ENCODE data around the gene FGD4.
A peak's percentile ranks its signal among the peaks of the same experiment; 100 is the strongest.
"Not testable (repeated sequence)": the region's sequence is repeated elsewhere in the genome, so short reads cannot be mapped to it uniquely, and the experiment has no call there.

The FGD4 gene

DNA sequence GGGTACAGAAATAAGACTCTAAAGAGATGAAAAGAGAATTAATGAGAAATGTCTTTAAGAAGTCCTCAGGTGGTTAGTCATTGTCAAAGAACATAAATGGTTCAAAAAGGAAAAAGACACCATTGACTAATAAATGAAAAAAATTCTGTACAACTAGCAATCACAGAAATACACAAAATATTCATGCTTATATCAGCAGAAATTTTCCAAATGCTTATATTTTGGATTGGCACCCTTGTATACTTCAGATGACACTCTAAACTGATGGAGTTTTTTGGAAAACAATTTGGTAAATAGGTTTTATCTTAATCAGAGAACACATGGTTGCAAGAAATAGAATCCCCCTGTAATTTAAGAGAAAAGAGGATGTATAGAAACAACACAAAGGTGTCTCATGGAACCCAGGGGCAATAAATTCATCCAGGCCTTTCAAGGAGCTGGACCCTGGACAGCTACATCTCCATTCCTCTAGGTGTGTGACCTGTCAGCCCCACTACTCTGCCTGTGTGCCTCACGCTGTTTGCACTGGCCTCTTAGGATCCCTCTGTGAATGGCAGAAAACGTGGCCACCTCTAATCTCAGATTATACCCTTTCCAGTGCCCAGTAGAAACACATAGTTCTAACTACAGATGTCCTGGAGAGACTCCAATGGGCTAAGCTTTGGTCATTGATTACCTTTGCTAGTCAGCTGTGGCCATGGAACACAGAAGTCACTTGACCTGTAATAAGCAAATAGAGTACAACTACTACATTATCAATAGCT, 110.2 kb downstream of the FGD4 start:
- H3K4me3 ChIP-seq, result no peak overlapping the region
- H3K27ac ChIP-seq, result no peak overlapping the region

DNA sequence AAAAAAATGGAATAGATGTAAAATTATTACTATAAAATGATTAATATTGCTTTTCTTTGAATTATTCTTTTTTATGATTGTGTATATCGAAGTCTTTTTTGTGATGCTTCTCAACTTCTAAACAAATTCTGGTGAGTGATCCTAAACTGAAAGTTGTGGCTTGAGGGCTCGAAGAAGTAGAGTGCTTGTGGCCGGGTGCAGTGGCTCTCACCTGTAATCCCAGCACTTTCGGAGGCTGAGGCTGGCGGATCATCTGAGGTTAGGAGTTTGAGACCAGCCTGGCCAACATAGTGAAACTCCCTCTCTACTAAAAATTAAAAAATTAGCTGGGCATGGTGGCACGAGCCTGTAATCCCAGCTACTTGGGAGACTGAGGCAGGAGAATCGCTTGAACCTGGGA, 112.6 kb downstream of the FGD4 start:
- H3K4me3 ChIP-seq, H3K27ac ChIP-seq: not testable (repeated sequence)

DNA sequence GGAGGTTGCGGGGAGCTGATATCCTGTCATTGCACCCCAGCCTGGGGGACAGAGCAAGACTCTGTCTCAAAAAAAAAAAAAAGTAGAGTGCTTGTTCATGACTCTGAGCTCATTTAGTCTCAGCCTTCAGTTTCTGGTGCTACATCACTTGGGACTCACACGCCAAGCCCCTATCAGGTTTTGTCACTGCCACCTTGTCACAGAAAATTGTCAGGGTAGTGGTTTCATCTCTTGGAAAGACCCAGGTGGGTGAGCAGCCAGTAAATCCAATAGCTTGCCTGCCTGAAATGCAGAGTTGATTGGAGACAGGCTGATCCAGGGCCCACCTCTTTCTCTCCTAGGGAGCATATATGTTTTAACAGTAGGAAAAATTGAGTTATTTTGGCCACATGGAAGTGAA, 113.0 kb downstream of the FGD4 start:
- H3K27ac ChIP-seq, result no peak overlapping the region
- no peak overlapping the region for H3K4me3 ChIP-seq

DNA sequence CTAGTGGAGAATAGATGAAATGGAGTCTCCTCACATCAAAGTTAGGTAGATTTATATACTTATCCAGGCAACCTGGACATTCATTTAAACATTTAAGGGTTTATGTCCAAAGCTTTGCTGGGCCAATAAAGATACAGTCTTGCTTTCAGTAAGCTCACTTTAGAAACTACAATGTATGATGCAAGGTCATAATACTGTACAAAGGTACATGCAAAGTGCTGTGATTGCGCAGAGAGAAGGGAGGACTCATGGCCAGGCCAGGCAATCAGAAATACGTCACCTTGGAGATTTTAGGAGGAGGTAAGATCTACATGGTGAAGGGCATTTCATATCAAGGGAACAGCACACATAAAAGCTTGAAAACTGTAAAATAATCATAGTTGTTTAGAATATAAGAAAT, 113.6 kb downstream of the FGD4 start:
- no peak overlapping the region for H3K4me3 ChIP-seq
- no peak overlapping the region for H3K27ac ChIP-seq

DNA sequence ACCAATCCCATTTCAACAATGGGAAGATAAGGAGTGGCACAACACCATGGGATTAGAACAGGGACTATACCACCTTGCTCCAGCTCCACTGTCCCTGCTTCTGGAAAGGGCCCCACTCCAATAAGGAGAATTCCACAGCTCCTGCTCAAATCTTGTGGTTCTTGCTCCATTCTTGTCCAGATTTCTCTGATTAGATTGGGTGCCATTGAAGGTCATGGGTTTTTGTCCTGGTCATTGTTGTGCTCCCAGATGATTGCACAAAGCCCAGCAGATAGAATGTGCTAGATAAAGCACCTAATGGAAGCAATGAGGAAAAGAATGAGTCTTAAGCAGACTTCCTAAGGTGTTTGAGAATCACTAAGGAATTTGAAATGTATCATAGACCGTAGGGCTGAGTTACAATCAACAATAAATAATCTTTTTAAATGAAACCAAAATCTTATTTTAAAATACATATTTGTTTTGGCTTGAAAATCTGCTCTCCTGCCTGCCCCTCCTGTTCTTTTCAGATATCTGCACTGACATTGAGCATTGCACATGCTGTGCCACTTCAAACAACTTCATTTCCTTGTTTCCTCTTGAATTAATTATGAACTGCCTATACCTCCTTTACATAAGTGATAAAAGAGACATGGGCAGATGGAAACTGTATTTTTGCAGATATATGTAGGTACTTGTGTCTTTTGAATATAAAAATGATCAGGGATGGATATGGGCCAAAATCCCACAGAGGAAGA, 115.9 kb downstream of the FGD4 start:
- Histone ChIP-seq H3K27ac (no peak overlapping the region), H3K4me3 (no peak overlapping the region)

DNA sequence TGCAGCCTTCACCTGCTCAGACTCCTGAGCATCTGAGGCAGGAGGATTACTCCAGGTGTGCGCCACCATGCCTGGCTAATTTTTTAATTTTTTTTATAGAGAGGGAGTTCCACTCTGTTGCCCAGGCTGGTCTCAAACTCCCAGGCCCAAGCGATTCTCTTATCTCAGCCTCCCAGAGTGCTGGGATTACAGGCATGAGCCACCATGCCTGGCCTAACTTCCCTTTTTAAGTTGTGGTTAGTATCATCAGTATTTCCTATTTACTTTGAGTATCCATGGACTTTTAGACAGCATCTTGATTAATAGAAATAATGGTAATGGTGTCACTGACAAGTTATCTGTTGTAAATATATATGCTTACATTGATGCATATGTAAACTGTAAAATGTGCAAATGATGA, 116.9 kb downstream of the FGD4 start:
- H3K27ac ChIP-seq, result no peak overlapping the region
- no peak overlapping the region for H3K4me3 ChIP-seq

DNA sequence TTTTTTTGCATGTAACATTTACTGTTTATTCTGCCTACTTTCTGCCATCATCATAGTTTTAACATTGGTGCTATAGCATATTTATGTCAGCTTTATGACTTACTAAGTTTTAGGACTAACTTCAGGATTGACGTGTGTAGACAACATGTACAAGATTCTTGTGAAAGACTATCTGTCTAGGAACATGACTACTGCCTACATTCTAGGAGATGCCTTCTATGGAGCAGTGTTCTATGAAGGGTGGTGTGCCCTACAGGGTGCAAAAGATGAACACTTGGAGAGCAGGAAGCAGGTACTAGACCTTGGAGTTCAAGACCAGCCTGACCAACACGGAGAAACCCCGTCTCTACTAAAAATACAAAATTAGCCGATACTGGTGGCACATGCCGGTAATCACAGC, 118.6 kb downstream of the FGD4 start:
- Histone ChIP-seq H3K4me3 (no peak overlapping the region), H3K27ac (no peak overlapping the region)

DNA sequence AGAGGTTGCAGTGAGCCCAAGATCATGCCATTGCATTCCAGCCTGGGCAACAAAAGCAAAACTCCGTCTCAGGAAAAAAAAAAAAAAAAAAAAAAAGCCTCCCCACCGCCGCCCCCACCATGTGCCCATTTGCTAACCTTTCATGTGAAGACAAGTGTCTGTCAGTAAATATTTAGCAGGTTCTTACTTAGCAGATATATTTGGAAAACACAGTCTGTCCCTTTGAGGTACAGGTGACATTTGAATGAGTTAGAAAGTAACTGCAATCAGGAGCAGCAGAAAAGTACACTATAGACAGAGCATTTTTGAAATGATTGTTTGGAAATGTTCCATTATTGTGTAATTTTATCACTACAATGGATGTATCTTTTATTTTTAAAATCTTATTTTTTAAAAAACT, 119.7 kb downstream of the FGD4 start:
- Histone ChIP-seq H3K27ac (no peak overlapping the region), H3K4me3 (no peak overlapping the region)

DNA sequence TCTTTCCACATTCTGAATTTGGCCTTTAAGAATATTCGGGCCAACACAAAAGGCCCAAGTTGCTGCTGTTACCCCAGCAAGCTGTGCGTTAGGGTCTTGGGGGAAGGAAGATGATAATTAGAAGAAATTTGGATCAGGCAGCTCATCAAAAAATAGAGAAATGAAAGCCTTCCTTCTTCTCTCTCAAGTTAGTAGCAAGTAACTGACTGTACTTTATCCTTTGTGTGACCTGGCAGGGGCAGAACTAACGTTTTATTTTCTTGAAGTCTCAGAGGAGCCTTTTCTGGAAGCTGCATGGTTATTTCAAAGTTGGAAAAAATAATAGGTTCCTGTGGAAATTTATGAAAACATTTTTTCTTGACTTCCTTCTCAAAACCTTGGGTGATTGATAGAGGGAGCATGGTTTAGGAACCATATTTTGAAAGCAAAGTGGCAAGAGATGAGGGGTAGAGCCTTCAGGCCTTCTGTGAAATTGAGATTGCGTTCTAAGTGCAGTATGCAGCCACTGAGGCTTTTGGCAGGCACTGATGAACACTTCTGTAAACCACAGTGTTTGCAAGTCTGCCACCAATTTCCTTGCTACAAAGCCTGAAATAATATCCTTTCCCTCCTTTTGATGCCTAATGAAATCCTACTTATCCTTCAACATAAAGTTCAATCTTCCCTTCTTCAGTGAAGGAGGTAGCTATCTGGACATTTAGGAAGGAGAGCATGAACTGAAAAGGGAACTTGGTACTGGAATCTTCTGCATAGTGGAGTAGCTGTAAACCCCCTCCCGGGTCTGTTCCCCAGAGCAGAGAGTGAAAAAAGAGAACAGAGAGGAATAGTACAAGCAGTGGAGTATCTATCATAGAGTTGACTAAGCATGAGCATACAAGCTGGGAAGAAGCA, 123.2 kb downstream of the FGD4 start:
- Histone ChIP-seq H3K4me3 (no peak overlapping the region), H3K27ac (peak overlapping the region in 19 of 21 experiments; percentile 1 to 81 (median 68))

DNA sequence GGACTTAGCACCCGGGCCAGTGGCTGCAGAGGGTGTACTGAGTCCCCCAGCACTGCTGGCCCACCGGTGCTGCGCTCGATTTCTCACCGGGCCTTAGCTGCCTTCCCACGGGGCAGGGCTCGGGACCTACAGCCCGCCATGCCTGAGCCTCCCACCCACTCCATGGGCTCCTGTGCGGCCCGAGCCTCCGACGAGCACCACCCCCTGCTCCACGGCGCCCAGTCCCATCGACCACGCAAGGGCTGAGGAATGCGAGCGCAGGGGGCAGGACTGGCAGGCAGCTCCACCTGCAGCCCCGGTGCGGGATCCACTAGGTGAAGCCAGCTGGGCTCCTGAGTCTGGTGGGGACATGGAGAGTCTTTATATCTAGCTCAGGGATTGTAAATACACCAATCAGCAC, 126.4 kb downstream of the FGD4 start:
- not testable (repeated sequence) for H3K4me3 ChIP-seq, H3K27ac ChIP-seq

DNA sequence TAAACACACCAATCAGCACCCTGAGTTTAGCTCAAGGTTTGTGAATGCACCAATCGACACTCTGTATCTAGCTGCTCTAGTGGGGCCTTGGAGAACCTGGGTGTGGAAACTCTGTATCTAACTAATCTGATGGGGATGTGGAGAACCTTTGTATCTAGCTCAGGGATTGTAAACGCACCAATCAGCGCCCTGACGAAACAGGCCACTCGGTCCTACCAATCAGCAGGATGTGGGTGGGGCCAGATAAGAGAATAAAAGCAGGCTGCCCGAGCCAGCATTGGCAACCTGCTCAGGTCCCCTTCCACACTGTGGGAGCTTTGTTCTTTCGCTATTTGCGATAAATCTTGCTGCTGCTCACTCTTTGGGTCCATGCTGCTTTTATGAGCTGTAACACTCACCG, 127.0 kb downstream of the FGD4 start:
- H3K4me3 ChIP-seq, H3K27ac ChIP-seq: not testable (repeated sequence)

DNA sequence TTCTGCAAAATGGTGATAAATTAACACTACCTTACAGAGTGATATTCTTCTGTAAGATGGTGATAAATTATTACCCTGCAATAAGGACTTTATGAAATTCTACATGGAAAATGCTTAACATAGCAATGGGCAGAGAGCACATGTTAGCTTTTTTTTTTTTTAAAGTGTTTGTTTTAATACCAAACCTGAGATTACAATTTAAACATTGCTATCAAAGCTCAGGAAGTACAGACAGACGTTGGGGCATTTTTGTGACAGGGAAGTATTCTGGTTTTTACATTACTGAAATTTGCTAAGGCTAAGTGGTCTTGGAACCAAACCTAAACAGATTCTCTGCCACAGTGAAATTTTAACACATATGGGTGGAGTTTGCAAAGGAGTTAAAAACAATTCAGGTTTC, 133.1 kb downstream of the FGD4 start:
- no peak overlapping the region for H3K4me3 ChIP-seq
- no peak overlapping the region for H3K27ac ChIP-seq

DNA sequence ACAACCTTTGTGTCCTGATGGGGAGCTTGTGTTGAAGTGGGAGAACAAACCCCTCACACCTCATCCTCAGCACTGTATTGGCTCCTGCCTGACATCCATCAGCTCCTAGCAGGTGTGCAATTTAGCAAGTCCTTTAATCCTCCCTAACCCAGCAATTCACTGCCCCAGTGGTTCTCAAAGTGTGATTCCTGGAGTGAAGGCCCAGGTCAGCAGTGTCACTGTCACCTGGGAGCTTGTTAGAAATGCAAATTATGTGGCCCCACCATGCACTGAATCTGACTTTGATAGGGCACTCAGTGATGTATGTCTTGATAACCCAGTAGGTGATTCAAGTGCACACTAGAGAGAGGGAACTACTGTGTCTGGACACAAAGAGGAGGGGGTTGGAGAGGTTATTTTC, 133.6 kb downstream of the FGD4 start:
- peak overlapping the region in 4 of 21 experiments; percentile 35 to 80 (median 38) for H3K27ac ChIP-seq
- no peak overlapping the region for H3K4me3 ChIP-seq

DNA sequence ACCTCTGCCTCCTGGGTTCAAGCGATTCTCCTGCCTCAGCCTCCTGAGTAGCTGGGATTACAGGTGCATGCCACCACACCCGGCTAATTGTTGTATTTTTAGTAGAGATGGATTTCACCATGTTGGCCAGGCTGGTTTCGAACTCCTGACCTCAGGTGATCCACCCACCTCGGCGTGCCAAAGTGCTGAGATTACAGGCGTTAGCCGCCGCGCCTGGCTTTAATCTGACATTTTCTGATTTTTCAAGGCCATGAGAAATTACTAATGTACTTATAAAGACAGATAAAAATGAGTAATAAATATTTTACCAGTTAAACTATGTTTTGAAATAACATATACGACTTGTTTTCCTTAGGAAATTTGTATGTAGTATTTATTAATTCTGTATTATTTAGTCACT, 134.1 kb downstream of the FGD4 start:
- not testable (repeated sequence) for H3K4me3 ChIP-seq
- H3K27ac ChIP-seq, result peak overlapping the region in 5 of 21 experiments; percentile 35 to 80 (median 41)

DNA sequence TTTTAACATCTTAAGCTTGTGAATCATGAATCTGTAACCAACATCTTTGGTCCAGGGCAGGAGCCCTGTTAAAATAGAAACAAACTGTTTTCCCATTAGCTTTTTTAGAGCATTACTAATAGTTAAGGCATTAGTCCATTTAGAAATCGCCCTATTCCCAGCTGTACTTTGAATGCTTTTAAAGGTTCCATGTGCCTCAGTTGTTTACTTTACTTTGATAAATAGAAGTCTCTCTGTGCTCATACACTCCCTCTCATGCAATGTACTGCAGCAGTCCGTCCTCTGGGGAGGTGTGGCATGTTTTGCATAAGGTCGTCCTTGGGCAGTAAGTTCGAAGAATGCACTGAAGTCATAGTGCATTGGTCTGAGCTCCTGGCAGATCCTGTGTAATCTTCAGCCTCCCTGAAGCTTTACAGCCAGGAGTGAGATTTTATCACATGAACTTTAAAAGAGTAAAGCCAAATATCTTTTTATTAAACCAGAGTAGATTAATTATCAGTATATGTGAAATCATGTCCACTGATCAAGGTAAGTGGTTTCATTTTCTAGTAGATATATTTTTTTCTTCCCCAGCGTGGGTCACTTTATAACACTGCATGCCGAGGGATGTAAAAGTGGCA, 134.7 kb downstream of the FGD4 start:
- peak overlapping the region in 19 of 21 experiments; percentile 4 to 84 (median 60) for H3K27ac ChIP-seq
- H3K4me3 ChIP-seq, result peak overlapping the region; percentile 10 to 35 (median 23)

DNA sequence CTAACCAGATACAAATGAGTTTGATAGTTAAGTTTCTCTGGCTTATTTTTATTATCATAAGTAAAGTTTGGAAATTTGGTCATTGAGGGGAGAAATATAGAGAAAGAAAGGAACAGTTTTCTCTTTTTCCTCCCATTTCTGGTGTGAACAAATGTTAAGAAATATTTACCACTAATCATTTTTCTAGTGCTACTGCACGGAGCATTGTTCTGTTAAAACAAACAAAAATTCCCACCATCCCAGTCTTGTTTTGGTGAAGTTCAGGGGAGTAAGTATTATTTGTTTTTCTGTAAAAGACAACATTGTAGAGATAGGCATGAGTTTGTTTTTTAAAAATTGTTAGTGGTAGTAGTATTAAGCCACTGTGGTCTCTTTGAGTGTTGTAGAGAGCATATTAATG, 135.3 kb downstream of the FGD4 start:
- H3K27ac ChIP-seq, result peak overlapping the region in 20 of 21 experiments; percentile 4 to 84 (median 58)
- peak overlapping the region; percentile 10 to 35 (median 23) for H3K4me3 ChIP-seq

DNA sequence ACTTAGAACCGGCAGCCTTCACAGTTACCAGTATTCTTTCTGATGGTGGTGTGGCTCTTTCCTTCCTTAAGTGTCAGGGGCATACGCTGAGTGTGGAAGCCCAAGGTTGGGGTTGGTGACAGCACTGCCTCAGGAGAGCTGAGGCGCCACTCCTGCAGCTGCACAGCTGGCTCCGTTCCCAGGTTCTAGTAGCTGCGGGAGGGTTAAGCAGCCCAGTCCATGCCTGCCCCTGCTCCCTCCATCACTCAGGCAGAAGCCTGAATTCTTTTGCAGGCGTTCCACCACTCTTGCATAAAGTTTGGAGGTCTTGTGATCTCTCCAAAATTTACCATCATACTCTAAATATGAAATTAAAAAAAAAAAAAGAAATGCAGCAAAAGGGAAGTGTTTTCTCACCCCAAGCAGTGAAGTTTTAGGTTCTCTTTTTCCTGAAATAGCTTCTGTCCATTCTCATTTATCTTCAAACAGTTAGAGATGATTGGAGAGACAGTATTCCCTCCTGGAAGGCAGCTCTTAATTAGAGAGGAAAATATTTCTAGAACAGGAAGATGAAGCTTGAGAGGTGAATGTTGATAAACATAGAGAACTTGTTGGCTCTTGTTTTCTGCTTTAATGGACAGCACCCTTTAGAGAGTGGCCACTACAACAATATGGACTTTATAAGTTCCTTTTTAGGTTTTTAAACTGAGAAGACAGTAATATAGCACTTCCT, 136.1 kb downstream of the FGD4 start:
- H3K4me3 ChIP-seq, result peak overlapping the region in 6 of 7 experiments; percentile 3 to 35 (median 24)
- peak overlapping the region in 19 of 21 experiments; percentile 4 to 84 (median 60) for H3K27ac ChIP-seq

DNA sequence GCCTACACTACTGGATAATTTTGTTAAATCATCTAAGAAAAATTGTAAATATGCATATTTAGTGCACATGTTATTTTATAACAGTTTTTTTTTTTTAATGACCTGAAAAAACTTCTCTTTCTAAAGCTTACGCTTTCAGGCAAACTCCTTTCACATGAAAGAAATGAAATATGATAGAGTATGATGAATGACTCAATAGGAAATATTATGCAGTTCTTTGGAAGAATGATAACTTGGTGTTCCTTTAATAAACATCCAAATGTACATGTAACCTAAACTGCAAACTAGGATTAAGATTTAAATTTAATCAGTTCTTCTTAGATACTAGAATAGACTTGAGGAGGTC, 136.6 kb downstream of the FGD4 start:
- peak overlapping the region in 2 of 7 experiments; percentile 23 to 35 for H3K4me3 ChIP-seq

DNA sequence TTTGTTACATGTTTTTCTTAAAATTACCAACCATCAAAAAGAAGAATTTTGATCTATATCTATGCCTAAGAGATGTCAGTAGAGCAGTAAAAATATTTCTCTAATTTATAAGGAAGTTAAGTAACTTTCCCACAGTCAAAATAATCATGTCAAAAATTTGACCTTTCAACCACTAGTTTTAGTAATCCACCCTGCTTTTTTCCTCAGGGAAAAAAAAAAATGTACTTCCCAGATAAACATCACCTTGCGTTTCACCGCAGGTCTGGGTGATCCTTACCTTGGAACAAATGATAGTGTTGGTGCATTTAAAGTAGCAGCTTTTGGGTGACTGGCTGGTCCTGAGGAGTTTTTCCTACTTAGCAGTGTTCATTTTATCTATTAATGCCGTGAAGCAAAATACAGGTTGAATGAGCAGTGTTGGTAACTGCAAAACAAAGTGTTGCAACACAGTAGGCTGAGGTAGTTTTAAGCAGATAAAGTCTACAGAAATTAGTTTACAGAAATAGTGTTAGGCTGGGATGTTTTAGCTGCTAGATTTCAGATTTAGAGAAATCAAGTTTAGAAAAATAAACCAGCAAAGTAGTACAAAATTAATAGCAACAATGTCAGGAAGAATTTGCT, 142.5 kb downstream of the FGD4 start:
- Histone ChIP-seq H3K27ac (peak overlapping the region in 5 of 21 experiments; percentile 2 to 64 (median 39)), H3K4me3 (no peak overlapping the region)

More for the DNA sequence above, 136.6 kb downstream of the FGD4 start:
- H3K27ac ChIP-seq, result peak overlapping the region in 17 of 21 experiments; percentile 7 to 84 (median 60)

Data from skin epidermis (tissue), 12 donors.